Stimulated activated CD4-positive, alpha-beta T cell treated with anti-CD3 and anti-CD28 coated beads, Interleukin-1b, Interleukin-23, amount 100 ng/mL, for 4 hours (primary cell): ENCODE data around the gene STK4.

Source experiments
- DNase-seq, 2 donors: peaks; one replicate each; pipeline ENCODE4 v3.0.0-alpha.2; 2020; ENCODE audit warnings: low read depth in 2 of 2

The STK4 gene

DNA sequence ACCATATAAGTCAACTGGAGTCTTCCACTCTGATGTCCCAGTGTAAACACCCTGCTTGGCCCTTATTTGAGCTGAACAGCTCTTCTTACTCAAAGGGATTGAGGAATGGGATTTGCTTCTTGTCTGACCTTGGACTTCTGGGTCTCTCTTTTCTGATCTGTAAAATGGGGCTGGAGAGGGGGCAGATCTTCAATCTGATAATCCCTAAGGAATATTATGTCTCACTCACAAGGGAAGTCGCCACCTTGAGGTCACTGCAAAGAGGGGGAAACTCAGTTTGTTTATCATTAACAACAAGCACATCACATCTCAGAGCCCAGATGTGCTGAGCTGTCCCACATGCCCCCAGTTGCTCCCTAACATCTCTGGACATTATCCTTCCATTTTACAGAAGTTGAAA, 119.6 kb downstream of the STK4 start:
- DNase-seq: no peak

DNA sequence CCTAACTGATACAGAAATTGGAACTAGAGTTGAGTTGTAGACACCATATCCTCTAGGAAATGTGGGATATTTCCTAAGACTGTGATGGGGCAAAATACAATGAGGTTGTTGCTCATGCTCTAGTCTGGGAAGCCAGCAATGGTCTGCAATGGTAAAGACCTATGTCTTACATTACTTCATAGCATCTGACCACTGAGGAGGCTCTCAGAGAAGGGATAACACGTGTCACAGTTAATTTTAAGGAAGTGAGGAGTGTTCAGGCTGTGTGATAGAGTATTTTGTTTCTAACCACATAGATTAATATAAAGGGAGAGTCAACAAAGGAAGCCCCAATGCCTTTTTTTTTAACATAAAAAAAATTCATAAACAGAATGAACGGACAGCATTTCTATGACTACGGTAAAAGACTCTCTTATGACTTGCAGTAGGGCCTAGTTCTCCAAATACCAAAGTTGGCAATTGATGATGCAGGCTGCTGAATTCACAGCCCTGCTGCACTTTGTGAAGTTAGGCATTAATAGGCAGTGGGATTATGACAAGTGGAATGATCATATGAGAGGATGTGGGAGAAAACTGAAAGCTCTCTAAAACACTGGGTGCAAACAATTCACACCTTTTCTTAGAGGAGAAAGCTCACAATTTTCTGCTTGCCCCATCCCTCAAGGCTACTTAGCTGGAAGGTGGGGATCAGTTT, 120.9 kb downstream of the STK4 start:
- DNase-seq: no peak

DNA sequence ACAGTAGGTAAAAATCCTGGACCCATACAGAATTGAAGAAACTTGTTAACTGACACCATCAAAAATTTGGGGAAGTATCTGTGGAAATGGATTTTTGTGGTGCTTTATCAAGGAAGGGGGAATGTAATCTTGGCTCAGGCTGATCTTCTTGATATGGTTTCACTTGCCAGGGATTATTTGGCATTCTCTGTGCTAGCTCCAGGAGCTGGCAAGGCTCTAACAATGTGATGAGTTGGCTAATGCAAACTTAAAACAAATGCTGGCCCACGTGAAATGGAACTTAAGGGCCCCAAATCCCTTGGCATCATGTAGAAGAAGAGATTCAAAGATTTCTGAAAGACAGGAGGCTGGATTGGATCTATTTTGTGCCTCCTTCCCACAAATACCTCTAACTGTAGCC, 121.5 kb downstream of the STK4 start:
- DNase-seq: no peak

DNA sequence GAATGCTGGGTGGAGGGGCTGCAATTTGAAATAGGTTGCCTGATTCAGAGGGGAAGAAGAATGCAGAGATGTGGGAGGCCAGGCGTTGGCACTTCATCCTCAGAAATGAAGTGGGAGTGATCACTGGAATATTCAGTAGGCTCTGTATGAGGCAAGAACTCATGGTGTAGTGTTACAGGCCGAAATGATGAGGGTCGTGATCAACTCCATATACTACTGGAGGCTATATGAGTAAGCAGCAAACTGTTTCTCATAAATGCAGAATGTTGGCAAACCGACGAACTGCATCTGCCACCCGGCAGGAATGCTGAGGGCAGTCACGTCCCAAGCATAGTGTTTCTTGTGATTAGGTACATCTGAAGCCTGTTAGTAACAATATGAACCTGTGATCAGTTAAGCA, 121.9 kb downstream of the STK4 start:
- DNase-seq: no peak

DNA sequence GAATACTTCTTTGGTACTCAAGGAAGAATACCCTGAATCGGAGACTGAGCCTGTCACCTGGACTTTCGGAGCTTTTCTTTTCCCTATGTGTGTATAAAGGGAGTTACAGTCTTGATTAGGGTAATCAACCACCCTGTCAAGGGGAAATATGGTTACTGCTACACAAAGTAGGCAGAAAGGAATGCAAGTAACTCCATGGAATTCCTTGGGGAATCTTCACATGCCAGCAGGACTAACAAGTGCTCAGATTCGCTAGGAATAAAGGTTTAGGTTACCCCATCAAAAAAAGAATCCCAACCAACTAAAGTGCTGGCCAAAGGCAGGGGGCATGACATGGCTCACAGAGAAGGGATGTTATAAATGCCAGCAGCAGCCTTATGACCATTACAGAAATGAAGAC, 124.2 kb downstream of the STK4 start:
- DNase-seq: no peak

DNA sequence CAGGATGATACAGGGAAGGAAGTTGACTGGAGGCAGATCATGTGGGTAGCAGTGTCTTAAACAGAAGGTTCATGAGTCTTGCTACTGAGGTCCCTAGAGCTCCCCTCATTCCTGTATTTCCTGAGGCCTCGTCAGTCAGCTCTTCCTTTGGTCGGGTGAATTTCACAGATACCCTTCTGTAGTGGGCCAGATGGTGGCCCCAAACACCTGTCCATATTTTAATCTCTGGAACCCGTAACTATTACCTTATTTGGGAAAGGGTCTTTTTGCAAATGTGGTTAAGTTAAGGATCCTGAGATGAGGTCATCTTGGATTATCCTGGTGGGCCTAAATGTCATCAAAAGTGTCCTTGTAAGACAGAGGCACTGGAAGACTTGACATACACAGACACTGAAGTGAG, 125.1 kb downstream of the STK4 start:
- DNase-seq: no peak

DNA sequence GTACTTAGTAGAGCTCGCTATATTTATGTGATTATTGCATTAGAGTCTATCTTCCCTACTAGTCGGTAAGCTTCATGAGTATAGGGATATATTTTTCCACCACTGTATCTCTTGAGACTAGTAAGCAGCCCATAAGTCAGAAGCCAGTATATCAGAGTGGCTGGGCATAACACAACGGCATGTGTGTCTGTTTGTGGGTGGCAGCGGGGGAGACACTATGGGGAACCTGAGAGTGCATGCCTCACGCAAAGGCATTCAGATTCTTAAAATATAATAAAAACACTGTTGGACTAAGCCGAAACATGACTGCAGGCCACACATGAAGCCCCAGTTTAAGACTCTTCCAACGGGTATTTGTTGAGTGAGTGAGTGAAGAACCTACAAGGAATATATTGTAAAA, 126.6 kb downstream of the STK4 start:
- DNase-seq: no peak

DNA sequence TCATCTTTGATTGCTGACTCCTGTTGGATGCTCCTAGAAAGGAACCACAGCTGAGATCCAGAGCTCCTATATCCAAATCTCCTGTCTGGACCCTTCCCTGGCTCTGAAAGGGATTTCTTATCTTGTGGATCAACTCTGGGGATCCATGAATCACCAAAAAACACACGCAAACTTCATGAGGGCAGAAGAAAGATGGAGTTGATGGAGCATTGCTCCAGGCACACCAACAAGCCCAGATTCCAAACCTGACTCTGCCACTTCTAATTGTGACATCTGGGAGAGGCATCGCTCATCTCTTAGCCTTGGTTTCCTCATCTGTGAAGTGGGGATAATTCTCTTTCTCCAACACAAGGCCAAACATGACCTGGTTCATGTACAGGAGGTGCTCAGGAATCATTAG, 127.9 kb downstream of the STK4 start:
- no peak for DNase-seq

DNA sequence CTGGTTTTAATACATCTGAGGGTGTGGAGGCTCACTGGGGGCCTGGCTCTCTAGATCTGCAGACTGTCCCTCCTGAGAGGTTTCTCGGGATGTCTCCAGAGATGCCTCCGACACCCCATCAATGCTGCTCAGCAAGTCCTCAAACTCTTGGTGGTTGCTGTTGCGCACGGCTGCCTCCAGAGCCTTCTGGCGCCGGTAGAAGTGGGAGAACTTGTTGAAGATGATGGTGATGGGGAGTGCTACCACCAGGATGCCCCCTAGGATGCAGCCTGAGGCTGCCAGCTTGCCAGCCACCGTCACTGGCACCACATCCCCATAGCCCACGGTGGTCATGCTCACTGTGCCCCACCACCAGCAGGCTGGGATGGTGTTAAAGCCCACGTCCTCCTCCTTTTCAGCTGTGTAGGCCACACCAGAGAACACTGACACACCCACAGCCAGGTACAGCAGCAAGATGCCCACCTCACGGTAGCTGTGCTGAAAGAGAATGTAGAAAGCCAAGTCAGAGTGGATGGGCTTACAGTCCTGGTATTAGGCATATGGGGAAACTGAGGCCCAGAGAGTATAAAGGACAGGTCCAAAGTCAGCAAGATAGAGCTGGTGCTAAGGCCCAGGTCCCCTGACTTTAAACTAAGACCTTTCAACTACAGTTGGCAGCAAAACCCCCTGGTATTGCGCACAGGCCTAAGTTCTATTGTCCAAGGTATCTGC, 128.7 kb downstream of the STK4 start:
- DNase-seq: no peak

DNA sequence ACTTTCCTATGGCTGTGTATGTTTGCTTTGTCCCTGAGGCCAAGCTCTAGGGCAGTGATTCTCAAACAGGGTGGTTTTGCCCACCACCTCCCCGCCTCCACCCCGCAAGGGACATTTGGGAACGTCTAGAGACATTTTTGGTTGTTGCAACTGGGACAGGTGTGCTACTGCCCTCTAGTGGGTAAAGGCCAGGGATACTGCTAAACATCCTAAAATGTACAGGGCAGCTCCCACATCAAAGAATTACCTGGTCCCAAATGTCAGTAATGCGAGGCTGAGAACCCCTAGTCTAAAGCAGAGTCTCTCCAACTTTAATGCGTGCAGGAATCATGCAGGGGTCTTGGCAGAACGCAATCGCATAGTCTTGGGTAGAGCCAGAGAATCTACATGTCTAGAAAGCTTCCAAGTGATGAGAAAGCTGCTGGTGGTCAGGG, 129.5 kb downstream of the STK4 start:
- peak in 1 of 2 donors; percentile 37 for DNase-seq

DNA sequence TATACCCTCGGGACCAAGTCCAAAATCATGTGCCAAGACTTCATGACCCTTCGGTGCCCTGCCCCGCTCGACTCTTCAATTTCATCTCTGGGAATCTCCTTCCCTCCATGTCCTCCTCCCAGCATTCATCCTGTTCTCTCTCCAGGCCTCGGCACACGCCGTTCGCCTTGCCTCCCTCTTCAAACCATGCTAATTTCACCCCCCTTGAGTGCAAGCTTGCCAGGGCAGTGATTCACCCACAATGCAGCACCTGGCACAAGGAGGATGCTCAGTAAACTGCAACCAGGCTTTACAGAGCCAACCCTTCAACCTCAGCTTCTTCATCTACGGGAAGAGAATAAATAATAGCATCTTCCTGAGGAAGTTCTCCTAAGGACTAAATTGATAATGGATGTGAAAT, 130.5 kb downstream of the STK4 start:
- DNase-seq: no peak

DNA sequence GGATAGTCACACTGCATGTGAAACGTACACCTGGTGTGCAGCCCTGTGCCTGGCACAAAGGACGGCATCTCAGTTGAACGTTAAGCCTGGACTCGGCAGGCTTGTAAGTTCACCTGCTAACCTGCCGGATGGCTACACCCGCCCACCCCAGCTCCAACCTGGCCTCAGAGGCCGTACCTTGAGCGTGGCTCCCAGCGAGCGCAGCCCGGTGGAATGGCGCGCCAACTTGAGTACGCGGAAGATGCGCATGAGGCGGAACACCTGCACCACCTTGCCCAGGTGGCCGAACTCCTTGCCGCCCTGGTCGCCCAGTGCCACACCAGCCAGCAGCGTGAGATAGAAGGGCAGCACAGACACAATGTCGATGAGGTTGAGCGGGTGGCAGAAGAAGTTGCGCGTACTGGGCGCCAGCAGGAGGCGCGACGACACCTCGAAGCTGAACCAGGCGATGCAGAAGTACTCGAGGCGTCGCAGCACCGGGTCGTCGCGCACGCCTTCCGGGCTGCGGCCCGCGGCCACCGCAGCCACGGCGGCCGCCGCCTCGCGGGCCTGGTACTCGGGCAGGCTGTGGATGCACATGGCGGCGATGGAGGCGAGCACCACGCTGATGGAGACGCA, 131.3 kb downstream of the STK4 start:
- DNase-seq: peak in 1 of 2 donors; percentile 22

DNA sequence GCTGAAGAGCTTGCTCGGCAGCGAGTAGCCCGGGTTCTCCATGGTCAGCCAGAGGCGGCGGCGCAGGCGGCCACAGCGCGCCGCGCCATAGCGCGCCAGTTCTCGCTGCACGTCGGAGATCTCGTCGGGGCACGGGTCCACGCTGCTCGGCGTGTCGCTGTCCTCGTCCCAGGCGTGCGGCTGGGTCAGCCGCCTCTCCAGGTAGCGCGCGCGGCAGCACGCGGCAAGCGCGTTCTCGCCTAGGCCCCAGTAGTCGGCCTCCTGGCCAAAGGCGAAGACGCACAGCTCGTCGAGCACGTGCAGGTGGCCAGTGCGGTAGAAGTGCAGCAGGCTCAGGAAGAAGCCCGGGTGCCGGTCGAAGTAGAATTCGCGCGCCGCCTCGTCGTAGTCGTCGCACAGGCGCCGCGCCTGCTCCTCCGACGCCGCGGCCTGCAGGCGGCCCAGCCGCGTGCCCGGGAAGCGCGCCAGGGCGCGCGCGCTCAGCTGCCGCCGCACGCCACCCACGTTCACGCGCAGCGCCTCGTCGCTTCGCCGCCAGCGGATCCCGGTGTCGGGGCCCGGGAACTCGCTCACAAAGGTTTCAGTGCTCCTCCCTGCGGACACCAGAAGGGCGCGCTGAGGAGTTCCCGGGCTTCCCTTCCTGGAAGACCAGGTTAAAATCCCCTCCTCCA, 131.9 kb downstream of the STK4 start:
- no peak for DNase-seq

DNA sequence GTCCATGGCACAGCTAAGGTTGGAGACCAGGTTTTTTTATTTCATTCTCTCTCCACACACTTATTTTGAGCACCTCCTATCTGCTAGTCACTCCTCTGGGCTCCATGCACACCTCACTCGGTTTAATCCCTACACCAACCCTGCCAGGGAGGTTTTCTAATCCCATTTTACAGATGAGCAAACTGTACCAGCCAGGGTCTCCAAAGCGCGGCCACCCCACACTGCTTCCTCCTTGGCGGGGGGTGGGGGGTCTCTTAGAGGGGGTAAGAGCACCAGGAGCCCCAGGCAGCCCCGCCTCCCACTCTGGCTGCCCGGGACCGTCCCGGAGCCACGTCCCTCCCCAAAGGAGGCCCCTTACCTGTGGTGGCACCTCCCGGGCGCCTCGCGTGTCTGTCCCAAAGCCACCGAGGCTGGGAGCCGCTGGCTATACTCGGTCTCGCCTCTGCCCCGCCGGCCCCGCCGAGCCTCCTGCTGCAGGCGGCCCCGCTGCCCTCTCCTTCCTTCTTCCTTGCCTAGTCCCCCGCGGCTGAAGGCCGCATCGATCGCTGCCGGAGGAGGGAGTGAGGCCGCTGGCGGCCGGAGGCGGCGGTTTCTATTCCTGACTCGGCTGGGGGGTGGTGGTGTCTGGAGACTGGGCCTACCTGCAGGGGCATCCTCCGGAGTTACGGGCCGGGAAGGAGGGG, 134.4 kb downstream of the STK4 start, which contains the start of gene KCNS1:
TSS of gene KCNS1 (minus strand) at position 565 of the 683 bp plus-strand sequence. CDS start 1,891 bp downstream, outside the sequence.
- DNase-seq: no peak

DNA sequence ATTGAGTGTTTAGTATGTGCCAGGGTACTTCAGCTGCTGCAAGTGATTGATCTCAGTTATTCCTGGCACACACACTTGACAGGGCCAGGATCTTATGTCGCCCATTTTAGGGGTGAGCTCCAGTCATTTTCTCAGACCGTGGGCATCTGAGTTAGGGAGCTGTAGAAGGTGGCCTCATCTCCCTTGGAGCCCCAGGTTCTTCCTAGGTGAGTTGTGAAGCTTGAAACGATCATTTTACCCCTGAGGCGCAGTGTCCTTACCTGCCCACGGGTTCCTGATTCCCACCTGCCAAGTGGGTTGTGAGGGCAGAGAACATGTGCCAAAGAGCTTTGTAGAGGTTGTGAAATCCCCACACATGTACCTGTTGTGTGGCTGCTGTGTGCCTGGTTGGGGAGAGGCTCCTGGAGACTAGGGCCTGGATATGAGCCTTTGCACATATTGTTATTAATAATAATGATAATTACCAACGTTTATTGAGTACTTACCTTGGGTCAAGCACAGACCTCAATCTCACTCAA, 135.1 kb downstream of the STK4 start:
- DNase-seq: no peak

DNA sequence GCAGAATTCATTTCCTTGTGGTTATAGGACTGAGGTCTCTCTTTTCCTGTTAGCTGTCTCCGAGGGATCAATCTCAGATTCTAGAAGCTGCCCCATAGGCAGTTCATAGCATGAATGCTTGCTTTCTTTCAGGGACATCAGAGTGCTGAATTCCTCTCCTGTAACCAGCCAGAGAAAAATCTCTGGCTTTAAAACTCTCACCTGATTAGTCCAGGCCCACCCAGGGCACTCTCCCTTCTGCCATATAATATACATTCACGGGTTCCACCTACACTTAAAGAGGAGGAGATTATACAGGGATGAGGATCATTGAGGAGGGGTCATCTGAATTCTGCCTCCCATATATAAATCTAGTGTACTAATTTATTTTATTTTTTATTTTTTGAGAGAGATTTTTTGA, 136.8 kb downstream of the STK4 start:
- DNase-seq: no peak

DNA sequence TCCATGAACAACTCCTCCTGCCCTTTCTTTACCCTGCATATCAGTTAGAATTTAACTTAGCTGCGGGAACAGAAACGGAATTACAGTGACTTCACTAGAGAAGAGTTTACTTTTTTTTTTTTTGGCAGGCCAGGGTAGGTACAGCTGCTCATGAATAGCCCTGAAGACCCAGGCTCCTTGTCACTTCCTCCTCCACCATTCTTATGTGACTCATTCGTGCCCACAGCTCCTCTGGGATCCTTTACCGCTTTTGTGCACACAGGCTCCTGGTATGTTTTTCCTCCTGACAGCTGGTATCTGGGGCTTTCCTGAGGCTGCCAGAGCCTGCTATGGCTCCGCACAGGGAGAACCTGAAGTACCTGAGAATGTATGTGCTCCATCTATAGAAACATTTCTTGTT, 138.5 kb downstream of the STK4 start:
- no peak for DNase-seq

DNA sequence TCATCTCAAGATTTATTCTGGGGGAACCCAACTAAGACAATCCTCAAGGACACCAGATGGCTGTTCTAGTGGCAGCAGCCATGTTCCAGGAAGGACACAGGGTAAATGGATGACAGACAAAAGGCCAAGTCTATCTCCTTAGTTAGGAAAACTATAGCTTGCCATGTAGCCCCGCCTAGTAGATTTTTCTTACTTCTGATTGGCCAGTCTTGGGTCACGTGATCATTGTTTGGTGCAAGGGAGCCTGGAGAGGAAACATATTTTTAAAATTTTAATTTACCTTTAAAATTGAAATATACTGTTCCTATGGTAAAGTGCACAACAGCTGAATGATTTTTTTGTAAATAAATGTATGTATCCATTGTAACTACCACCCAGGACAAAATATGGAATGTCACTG, 139.0 kb downstream of the STK4 start:
- DNase-seq: no peak

DNA sequence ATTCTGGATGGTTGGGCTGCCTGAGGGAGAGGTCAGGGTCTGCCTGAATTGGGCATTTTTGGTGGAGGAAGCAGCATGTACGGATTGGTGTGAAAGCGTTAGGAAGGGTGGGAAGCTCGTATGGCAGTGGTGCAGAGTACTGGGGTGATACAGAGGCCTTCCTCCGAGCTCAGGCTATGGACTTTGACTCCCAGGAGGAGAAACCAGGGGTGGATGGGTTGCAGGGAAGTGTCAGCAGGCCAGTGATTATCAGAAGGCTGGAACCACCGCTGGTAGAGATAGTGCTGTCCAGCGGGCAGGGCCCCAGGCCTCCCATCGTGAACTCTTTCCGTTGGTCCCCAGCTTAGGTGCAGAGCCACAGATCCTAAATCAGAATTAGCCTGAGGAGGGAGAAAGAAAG, 143.3 kb downstream of the STK4 start:
- no peak for DNase-seq

DNA sequence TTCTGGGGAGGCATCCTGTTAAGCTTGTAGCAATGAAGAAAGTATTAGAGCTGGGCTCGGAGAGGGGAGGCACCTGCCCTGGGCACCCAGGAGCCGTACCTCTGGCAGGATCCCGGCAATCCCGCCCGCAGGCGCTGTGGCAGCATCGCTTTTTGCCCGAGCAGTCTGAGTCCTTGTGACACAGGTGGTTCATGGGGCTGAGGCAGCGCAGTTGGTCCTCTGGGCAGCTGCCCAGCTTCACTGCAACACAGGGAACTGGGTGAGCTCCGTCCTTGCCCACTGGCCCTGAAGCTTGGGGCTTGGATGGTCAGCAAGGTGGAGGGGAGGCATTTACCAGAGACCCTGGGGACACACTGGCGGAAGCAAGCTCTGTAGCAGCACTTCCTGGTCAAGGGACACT, 144.0 kb downstream of the STK4 start:
- no peak for DNase-seq

DNA sequence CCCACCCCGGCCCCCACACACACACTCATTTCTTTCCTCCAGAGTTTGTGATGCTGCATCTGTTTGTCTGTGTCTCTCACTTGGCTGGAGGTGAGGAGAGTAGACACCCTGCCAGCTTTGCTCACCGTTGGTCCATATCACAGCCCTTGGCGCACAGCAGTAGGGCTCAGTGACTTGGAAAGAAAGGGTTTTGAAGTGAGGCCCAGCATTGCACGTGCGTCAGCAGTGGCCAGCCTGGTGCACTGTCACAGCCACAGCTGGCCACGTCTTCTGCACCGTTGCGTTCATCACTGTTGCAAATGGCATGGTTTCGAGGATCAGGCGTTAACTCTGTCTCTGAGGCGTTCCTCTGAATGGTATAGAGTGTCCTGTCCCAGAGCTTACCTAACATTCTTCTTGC, 145.0 kb downstream of the STK4 start:
- DNase-seq: no peak
